ENCODE results near the gene CCDC106. TPM values are rescaled to one million over a fixed set of nuclear protein-coding genes. Genes with fewer than 3 reads are reported as not detected.

Gene CCDC106
- total and polyA plus RNA-seq, 2 of the 4 experiments (the other 2 are of a cell fraction): 2.3 to 13.6 TPM

GRCh38 chr19:55679343-55680257 lies 31.6 kb downstream of the CCDC106 start:
- intact Hi-C loops (cut with micrococcal nuclease): no loop called here
- no peak for ATAC-seq (ENCODE audit: low read depth)

More at GRCh38 chr19:55679343-55680257, 31.6 kb downstream of the CCDC106 start:
- Histone ChIP-seq H3K36me3 (ENCODE audit: control insufficient read depth, insufficient read depth, low read length) (peaks cover 44% of the 10 kb centered on the region), H2BK5ac (ENCODE audit: low read depth, low read length, poor library complexity, severe bottlenecking) (no peak overlapping the region), H2AK5ac (ENCODE audit: low read depth, low read length) (no peak overlapping the region), H3K27me3 (ENCODE audit: control insufficient read depth, insufficient read depth, low read length) (no peaks in the 10 kb centered on the region), H3K4me3 (ENCODE audit: insufficient read depth, low read depth, low read length) (no peak overlapping the region), H2BK120ac (ENCODE audit: low read depth, low read length) (no peak overlapping the region), H3K27ac (ENCODE audit: insufficient read depth, low read length) (no peak overlapping the region), H3K56ac (ENCODE audit: extremely low read depth, insufficient read depth, low read length) (no peak overlapping the region), H4K20me1 (ENCODE audit: insufficient read depth, low read length) (peaks cover 69% of the 10 kb centered on the region), H3K14ac (replicated peaks; ENCODE audit: low read depth, low read length) (no peak overlapping the region), H3K4ac (ENCODE audit: low read depth, low read length) (no peak overlapping the region), H3K9me1 (ENCODE audit: insufficient read depth, low read length) (peaks cover 7% of the 10 kb centered on the region; the same call in 1 of the 2 replicates), H3K9ac (ENCODE audit: low read depth, low read length) (no peak overlapping the region), H4K8ac (ENCODE audit: low read depth in 2 of 2, low read length in 2 of 2) (no peak overlapping the region), H3K4me2 (ENCODE audit: low read depth, low read length) (no peak overlapping the region), H4K91ac (ENCODE audit: insufficient read depth, low read depth, low read length) (no peak overlapping the region), H2AK9ac (replicated peaks; ENCODE audit: low read depth, low read length, poor library complexity) (no peak overlapping the region), H4K5ac (ENCODE audit: low read depth, low read length) (no peak overlapping the region), H3K9me3 (ENCODE audit: control insufficient read depth, insufficient read depth, low read length) (no peaks in the 10 kb centered on the region), H2AFZ (replicated peaks; ENCODE audit: low read length, poor library complexity) (peak overlapping the region; percentile 2), H3K23ac (ENCODE audit: low read depth, low read length) (no peak overlapping the region), H2BK15ac (ENCODE audit: low read depth, low read length) (no peak overlapping the region), H2BK20ac (ENCODE audit: low read depth, low read length) (no peak overlapping the region), H3K79me1 (ENCODE audit: low read depth in 1 of 2, low read length in 2 of 2) (peaks cover 23 to 74% of the 10 kb centered on the region in 2 experiments), H3K4me1 (ENCODE audit: control insufficient read depth, insufficient read depth, low read length) (peaks cover 7% of the 10 kb centered on the region), H3K18ac (ENCODE audit: low read depth, low read length) (no peak overlapping the region)
- in situ Hi-C loops (cut with MboI; ENCODE audit: low sequenced_read_pairs): loop anchor here (25.0 kb wide), 1 partner anchor 458 kb away; the partner anchor contains the start of gene ZNF444
- dilution Hi-C loops (cut with HindIII; ENCODE audit: low sequenced_read_pairs, unreplicated experiment): no loop called here
- no TSS peak for BruUV-seq (replicated peaks)
- TF ChIP-seq MAZ (IDR thresholded peaks at IDR 0.05; ENCODE audit: borderline replicate concordance, low read depth, low read length) (no peak), BHLHE40 (IDR thresholded peaks at IDR 0.05; ENCODE audit: low read depth, low read length) (no peak), RCOR1 (IDR thresholded peaks at IDR 0.05; ENCODE audit: insufficient replicate concordance, low read length) (no peak), MXI1 (IDR thresholded peaks at IDR 0.05; ENCODE audit: borderline replicate concordance, low read depth, low read length) (no peak), CEBPB (IDR thresholded peaks at IDR 0.05; ENCODE audit: low read depth, low read length) (peak; percentile 13; the same call in 1 of the 2 replicates), POLR2A (IDR thresholded peaks at IDR 0.05; ENCODE audit: low read depth, low read length) (no peak), NFE2L2 (IDR thresholded peaks at IDR 0.05; ENCODE audit: low read depth, low read length) (no peak)
- 83% methylated on average over 8 of the region's 24 CpGs; no CpG with 5 or more reads in 1 of the 2 experiments for WGBS, 2 experiments (ENCODE audit: extremely low coverage in 2 of 2, insufficient read length in 1 of 2)
- POLR2A ChIA-PET (ENCODE audit: unreplicated experiment): no interaction called here
- DNase-seq: peak; percentile 73
- CTCF ChIA-PET: no interaction called here

Data from IMR-90 (cell line).